ENCODE results near the gene RAB11B.

GRCh38 chr19:8453616-8454015, 63.5 kb downstream of the RAB11B start:
- TF ChIP-seq CTCF (IDR thresholded peaks at IDR 0.05; ENCODE audit: poor library complexity, severe bottlenecking) (no peak), EZH2 (IDR thresholded peaks at IDR 0.05; ENCODE audit: borderline replicate concordance, insufficient read depth, low read length, poor library complexity, severe bottlenecking) (no peak), SMC3 (conservative IDR thresholded peaks at IDR 0.05; ENCODE audit: poor library complexity) (no peak), MXI1 (conservative IDR thresholded peaks at IDR 0.05; ENCODE audit: poor library complexity, severe bottlenecking) (no peak), EP300 (conservative IDR thresholded peaks at IDR 0.05; ENCODE audit: poor library complexity, severe bottlenecking) (no peak), POLR2AphosphoS5 (IDR thresholded peaks at IDR 0.05) (no peak), TAF1 (IDR thresholded peaks at IDR 0.05; ENCODE audit: low read depth) (no peak)

Data from neural cell (in vitro differentiated cells).